T follicular helper cell (primary cell): ENCODE data around the gene SCN3B.

Experiments used
- DNase-seq: peaks from one replicate; pipeline ENCODE4 v3.0.0-alpha.2; 2020; ENCODE audit warnings: low read depth

Gene SCN3B

DNA sequence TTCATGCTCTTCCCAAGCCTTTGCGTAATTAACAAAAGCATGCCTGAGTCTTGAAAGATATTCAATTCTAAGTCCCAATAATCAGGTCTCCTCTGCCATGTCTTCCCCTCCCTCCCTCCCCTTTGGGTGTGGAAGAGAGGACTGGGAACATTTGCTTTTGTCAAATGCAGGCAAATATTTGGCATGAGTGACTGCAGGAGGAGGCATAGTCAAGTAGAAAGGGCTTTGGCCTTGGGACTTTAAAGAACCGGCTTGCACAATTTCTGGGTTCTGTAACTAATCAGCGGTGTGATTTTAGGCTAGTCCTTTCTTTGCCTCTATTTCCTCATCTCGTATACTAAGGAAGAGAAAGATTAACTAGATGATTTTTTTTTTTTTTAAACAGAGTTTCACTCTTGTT is 59.5 kb downstream of the SCN3B start:
- no peak for DNase-seq

DNA sequence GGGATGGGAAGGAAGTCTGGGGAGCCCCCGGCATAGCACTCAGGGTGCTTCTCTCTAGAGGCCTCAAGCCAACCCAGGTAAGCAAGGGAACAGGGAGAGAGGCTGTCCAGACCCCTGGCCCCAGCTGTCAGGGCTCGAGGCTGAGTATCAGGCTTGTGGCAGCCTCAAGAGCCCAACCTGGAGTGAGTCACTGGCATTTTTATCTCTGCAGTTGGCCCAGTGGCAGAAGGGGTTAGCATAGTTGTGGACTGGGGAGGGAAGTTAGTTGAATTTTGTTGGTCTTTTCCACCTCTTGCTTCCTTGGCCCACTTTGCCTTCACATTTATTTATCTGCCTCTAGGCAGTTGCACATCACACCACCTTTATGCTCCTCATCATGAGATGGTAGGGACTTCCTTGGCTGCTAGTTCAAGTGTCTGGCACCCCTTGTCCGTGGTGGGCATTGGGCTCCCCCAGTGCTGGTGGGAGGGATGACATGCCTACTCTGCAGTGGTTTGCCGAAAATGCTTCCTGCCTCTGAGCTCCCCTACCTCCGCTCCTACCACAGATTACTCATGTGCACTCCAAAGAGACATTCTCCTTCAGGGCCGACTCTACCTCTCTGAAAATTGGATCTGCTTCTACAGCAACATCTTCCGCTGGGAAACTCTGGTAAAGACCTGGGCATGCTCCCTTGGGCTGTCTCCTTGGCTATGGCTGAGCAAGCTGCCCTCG is 60.1 kb downstream of the SCN3B start:
- no peak for DNase-seq

DNA sequence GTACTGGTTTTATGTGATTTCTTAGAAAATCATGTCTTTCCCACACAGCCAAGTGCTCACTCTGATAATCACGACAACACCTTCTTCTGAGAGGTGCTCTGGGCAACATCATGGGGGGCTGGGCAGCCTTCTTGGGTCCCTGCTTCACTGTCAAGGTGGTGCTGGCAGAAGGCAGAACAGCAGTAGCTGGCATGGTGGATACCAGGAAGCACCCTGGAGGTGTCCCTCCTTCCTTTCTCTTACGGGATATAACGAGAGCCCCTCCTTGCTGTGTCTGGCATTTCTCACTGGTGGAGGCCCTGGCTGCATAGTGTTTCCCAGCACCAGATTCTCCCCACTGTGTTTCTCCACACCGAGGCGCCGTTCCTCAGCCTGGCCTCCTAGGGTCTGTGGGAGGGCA is 60.9 kb downstream of the SCN3B start:
- DNase-seq: no peak

DNA sequence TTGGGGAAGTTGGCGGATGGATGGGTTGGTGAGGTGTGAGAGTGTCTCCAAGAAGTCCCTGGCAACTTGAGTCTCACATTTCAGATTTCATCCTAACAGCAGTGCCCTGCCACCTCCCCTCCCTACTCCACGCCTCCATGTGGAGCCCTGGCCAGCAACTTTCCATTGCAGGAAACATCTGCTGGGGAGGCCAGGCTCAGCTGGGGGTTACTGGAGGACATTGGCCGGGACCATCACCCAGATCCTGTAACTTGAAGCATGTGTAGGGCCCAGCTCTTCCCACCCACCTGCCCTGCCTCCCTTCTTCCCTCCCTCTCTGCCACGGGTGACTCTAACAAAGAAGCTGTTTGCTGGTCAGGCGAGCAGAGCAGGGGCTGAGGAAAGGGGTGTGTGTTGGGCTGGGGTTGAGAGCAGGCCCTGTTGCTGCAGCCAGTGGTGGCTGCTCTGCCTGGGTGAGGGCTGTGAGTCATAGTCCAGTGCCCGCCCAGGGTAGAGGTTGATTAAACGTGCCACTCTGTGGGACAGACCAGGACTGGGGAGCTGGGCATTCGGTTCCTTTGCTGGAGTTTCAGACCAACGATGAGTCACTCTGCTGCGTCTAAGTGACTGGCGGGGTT is 64.0 kb downstream of the SCN3B start:
- DNase-seq: no peak

DNA sequence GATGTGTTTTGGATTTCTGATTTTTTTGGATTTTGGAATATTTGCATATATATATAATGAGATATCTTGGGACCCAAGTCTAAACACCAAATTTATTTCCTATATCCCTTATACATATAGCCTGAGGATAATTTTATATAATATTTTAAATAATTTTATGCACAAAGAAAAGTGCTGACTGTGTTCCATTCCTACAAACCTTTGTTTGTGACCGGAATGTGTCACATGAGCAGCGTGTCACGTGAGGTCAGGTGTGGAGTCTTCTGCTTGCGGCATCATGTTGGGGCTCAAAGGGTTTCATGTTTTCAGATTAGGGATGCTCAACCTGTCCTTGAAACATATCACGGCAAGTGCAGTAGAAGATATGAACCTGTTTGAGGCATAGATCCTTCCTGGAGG is 65.6 kb downstream of the SCN3B start:
- no peak for DNase-seq

DNA sequence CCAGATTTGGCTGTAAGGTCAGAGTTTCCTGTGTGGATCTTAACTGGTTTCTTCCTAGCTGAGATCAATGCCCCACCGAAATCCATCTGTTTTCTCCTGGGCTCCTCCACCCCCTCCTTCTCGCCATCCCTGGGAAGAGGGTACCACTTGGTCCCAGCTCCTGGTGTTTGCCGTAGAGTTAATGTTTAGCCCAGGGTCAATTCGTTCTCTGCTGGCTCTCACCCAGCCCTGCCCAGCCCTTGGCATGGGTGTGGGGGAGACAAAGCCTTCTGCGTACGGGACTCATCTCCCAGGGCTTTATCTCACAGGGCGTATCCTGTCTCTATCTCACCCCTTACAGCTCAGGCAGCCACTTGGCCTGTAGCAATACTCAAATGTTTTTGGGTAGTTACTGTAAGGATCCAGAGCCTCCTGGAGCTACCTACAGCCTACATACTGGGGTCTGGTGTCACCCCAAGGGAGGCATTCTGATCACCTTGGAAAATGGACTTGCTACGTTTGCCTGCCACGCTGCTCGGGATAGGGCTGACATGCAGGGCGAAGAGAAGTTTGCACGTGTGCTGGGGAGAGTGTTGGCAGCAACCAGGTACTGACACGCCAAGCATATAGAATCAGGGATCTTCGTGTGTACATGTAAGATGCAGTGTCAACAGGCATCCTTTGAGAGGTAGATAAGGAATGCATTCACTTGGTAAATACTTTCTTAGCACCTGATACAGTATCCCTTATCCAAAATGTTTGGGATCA is 66.1 kb downstream of the SCN3B start:
- no peak for DNase-seq

DNA sequence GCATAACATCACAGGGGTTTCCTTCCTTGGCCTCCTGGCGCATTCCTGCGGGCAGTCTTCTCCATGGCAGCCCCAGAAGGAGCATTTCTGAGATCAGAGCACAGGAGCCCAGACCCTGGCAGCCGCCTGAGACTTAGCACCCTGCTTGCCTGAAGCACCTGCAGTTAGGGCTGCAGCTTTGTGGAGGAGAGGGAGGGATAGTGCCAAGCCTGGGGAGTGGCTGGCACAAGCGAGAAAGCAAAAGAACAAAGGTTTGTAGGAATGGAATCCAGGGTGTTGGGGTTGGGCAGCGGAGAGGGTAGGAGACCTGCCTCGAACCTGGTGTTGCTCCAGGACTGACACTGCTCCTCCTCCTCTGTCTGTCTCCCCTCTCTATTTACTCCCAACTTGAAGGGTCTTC is 66.9 kb downstream of the SCN3B start:
- no peak for DNase-seq

DNA sequence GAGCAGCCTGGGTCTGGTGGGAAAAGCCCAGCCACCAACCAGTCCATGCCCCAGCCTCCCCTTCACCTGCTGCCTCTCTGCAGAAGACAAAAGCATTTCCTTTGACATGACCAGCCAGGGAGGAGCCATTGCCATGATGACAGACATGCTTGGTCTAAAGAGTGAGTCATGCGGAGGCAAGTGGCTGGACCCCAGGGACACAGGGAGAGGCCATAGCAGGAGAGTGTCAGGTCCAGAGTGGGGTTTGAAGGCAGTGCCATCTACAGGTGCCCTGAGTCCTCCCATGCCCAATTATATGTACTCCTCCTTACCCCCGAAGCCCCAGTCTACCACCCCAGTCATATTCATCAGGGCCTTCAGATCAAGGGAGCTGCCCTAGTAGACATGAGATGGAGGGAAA is 67.4 kb downstream of the SCN3B start:
- DNase-seq: no peak

DNA sequence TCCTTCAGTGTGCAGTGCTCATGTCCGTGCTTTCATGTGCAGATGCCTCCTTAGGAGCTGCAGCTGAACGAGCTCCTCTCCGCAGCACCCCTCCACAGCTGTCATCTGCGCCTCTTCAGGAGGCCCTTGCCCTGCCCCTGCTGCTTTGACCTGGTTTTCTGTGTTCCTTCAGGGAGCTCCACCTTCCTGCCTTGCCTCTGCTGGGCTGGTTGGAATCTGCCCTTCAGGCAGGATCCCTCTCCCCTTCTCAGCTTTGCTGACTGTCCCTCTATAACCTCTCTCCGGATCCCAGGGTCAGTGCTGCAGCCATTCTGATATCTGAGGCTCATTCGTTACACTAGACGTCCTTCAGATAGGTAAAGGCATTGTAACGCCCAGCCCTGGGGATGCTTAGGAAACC is 67.9 kb downstream of the SCN3B start:
- DNase-seq: no peak

DNA sequence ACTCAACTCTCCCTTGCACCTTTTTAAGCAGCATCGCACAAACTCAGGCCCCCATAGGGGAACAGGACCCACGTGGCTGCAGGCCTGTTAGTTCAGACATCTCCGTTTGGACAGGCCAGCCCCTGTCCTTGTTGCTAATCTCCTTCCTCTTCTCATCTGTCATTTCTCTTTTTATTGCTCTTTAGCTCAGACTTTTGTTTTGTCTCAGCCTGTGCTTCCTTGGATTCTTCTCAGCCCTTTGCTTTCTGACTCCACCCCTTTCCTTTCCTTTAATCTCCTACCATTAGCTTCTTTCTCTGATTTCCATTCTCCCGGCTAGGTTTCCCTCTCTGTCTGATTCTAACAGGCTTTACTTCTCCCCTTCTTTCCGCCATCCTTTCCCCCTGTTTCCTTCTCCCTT is 68.7 kb downstream of the SCN3B start:
- DNase-seq: no peak

DNA sequence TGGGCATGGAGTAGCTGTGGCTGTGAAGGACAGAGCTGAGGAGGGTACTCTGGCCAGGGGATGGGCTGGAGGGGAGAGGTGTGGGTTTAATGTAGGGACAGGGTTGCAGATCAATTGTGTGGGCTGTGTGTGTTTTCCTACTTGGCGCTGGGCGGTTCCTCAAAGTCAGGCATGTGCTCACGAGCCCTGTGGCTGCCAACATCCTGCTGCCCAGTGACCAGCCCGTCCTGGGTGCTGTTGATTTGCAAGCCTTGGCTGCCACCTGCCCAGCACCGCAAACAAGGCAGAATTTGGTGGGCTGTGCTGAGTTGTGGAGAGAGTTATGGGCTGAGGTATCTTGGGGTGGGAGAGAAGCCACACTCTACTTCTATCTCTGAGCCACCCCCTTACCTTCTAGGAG is 69.2 kb downstream of the SCN3B start:
- no peak for DNase-seq

DNA sequence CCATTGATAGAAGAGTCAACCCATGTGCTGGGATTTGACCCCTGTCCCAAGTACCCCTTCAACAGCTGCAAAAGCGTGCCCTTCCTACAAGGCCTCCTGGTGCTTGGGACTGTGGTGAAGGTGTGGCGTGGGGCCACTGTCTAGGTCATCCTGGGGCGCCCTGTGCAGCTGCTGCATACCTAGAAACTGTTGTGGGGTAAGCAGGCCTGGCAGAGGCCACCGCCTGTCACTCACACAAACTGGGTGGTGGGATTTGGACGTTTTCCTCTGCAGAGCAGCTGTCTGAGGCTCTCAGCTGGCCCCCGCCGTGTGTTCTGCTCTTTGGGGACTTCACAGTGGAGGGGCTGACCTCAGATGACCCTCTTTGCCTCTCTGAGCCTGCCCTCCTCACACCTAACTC is 69.7 kb downstream of the SCN3B start:
- DNase-seq: no peak

DNA sequence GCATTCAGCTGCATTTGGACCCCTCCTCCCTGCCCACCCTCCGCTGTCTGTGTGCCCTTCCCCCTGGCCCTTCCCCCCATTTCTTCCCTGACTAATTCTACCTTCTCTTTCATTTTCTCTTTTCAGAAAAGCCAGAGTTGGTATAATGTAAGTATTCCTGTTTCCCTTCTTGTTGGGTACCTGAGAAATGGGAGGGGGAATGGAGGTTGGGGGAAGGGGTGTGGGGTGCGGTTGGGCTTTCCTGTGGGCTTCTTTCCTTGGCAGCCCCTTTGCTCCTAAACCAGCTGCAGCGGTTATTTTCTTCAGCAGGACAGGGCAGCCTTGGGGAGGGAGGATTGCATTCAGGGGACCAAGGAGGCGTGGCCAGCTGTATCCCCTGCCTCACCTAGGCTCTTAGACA is 70.2 kb downstream of the SCN3B start:
- no peak for DNase-seq

DNA sequence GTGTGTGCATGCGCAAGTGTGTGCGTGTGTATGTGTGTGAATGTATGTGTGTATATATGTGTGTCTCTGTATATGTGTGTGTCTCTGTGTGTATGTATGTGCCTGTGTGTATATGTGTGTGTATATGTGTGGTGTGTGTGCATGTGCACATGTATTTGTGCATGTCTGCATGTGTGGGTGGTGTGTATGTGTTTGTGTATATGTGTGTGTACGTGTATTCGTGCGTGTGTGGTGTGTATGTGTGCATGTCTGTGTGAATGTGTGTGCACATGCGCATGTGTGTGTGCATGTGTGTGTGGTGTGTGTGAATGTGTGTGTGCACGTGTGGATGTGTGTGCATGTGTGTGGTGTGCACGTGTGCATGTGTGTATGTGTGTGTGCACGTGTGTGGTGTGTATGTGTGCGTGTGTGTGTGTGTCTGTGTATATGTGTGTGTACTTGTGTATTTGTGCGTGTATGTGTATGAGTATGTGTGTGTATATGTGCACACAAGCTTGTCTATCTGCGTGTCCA is 71.4 kb downstream of the SCN3B start:
- DNase-seq: no peak

DNA sequence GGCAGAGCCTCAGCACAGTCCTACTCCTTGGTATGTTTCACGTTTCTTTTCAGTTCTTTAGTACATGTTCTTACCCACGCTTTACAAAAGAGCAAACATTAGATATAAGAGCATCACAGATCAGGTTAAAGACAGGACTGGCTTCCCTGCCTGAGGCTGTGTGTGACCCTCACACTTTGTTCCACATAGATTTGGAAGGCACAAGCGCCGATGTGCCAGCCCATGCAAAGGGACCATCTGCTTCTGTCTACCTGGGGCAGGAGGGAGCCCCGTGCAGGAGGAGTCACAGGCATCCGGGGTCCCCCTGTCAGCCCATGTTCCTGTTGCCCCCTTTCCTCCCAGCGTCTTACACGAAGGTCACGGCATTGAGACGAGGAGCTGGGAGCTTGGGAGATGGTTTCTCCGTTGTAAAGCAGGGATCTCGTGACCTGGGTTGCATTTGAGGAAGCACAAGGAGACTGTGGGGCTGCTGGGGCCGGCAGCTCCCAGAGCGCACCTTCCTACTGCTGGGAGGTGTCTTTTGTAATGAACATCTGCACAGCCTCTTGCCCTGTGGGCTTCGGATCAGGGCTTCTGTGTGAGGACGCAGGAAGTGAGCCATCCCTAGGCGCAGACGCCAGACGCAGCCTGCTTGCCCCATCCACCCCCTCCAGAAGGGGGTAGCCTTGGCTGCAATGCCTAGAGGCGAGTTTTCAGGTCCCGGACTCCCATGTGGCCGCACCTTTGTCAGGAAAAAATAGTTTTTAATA is 72.6 kb downstream of the SCN3B start:
- DNase-seq: no peak

DNA sequence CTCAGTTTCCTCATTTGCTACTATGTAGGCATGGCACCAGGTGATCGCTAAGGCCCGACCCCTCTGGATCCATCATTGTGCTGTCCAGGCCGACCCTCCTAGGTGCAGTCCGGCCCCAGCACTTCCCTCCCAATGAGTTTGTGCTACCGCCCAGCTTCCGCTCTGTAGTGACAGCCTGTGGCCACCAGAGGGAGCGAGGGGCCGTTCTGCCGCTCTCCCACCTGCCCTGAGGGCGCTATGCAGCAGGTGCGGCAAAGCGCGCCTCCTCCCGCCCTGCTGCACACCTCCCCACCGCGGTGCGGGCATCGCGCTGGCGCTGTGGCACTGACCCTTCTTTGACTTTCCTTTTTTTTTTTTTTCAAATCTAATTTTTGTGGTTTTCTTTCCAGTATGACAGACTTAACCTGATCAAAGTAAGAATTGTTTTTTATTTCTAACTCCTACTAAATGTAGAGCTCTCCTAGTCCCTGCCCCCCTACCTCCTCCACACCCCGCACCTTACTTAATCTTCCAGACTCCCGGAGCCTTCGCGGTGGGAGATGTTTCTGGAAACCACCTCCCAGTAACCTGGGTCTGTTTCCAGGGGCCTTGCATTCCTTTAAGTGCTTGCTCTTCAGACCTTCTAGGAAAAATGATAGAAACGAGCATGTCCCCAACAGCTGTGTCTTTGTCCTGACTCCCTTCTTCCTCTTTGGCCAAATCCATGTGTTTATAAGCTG is 73.7 kb downstream of the SCN3B start:
- peak; percentile 41 for DNase-seq

DNA sequence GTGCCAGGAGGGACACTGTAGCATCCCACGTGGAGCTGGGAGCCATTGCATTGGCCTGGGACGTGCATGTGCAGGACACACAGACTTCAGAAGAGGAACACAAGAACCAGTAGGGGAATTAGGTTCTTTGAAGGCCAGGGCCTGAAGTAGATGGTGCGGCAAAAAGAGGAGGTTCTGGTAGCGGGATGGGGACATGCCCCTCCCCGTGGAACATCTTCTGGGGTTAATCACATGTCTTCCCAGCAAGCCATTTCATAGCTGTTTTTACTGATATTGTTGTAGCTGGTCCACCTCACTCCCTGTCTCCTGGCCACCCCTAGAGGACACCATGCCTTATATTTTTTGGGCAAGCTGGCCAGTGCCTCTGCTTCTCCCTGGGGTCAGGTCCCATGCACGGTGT is 74.3 kb downstream of the SCN3B start:
- DNase-seq: no peak

DNA sequence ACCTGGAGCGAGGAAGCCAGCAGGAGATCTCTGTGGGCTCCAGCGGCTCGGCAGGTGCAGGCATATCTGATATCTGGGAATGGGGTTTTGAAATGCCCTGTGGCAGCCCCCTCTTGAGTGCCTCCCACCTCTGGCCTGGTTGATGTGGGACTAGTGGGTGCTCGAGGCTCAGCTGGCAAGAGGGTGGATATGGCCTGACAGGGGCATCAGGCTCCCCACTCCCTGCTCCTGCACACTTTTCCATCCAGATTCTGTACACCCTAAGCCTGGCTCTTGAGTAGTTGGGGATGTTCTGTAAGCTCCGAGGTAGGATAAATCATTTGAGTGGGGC is 75.0 kb downstream of the SCN3B start:
- DNase-seq: no peak
